NOMO-1 treated with DMSO at 0.1 percent for 48 hours (cell line): Measurements from ENCODE around the gene VWA3B.
A peak's percentile ranks its signal among the peaks of the same experiment; 100 is the strongest.
"Not testable (repeated sequence)": the region's sequence is repeated elsewhere in the genome, so short reads cannot be mapped to it uniquely, and the experiment has no call there.

Source experiments
- DNase-seq: peaks from one replicate; lab custom pipeline; 2025; ENCODE audit not compliant: unreplicated experiment; lab: John Stamatoyannopoulos, UW

Gene VWA3B

GRCh38 chr2:98086491-98087446 is at the start of gene VWA3B:
VWA3B (plus strand) TSS chr2:98087167; CDS start chr2:98093093, 5,926 bp downstream.
- peak; percentile 52 for DNase-seq

DNA sequence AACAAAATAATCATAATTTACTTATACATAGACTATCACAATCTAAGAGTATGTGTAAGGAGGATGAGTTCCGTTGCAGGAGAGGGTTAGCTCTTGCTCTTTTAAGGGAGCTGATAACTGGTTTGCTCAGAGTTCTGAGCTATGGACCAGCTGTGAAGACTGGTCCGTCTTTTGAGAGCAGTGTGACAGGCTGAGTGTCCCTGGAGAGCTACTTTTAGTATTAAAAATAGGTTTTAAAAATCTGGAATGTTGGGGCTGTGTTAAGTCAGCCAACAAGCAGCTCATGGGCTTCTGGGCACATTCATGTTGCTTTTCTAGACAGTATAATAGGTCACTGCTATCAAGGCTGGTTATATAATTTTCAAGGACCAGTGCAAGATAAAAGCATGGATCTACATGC is 49.8 kb upstream of the VWA3B start:
- DNase-seq, result no peak

DNA sequence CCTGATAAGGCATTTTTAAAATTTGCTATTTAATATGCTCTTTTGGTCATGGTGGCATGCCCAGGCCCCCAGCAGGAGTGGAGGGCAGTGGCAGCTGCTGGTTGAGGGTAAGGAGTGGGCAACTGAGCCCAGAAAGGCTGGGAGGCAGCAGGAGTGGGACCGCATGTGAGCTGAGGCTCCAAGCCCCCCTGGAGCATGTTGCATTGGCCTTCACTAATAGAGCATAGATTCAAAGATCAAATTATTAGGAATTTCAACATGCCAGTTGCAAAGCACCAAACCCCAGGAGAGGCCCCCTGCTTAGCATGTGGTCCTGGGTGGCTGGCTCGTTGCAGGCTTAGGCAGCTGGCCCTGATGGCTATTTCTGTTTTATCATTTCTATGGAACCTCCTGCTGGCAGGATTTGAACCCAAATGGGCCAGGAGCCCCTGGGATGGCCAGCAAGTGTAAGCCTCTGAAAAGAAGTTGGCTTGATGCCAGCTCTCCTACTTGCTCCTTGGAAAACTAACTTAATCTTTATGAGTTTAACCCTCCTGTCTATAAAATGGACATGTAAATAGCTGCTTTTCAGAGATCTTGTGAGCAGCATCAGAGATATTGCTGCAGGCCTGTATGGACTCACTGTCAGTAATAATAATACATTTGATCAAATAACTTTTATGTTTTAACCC is 49.2 kb upstream of the VWA3B start:
- no peak for DNase-seq

DNA sequence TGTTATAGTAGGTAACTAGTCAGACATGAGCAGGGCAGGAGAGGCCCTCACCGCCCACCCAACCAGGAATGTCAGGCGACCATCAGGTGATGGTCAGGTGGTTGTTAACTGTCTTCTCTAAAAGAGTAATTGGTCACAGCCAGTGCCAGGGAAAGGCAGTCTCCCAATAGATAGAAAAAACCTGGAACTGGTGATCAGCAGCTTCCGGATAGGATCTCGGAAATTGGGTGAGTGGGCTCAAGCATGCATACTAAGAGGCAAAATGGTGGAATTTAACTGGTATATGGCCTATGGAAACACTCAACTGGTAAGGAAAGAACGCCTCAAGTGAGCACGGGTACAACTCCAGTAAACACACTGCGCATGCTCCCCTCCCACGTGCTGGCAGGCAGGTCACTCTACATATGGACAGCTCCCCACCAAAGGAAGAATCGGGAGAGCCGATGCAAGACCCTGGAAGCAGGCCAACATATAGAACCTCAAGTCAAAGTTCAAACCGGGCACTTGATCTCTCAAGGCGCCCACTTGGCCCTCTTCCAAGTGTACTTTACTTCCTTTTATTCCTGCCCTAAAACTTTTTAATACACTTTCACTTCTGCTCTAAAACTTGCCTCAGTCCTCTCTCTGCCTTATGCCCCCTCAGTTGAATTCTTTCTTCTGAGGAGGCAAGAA is 47.7 kb upstream of the VWA3B start:
- peak; percentile 94 for DNase-seq

GRCh38 chr2:98040331-98040939 is 46.5 kb upstream of the VWA3B start:
- DNase-seq, result no peak

DNA sequence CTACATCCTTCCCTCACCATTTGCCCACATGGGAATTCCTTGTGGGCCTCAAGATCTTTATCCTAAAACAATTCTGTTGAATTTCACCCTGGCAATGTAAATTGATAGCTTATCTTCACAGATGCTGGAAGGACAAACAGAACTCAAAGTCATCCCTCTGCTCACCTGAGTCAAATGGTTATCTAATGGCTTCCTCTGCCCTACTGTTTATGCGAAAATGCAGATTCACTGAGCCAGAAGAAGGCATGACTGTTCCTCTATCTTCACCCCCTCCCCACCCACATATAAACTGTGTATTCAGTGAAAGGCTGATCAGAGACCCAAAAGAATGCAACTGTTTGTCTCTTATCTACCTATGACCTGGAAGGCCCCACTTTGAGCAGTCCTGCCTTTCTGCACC is 43.9 kb upstream of the VWA3B start:
- no peak for DNase-seq

DNA sequence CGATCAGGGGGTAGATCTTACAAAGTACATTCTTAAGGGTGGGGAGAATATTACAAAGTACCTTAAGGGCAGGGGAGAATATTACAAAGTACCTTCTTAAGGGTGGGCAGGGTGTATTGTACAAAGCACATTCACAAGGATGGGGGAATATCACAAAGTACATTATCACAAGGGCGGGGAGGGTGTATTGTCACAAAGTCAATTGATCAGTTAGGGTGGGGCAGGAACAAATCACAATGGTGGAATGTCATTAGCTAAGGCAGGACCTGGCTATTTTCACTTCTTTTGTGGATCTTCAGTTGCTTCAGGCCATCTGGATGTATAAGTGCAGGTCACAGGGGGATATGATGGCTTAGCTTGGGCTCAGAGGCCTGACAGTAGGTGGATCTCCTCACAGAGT is 42.2 kb upstream of the VWA3B start:
- not testable (repeated sequence) for DNase-seq

- no peak for DNase-seq
These were observed 36.9 kb upstream of the VWA3B start for GRCh38 chr2:98050070-98050469.

DNA sequence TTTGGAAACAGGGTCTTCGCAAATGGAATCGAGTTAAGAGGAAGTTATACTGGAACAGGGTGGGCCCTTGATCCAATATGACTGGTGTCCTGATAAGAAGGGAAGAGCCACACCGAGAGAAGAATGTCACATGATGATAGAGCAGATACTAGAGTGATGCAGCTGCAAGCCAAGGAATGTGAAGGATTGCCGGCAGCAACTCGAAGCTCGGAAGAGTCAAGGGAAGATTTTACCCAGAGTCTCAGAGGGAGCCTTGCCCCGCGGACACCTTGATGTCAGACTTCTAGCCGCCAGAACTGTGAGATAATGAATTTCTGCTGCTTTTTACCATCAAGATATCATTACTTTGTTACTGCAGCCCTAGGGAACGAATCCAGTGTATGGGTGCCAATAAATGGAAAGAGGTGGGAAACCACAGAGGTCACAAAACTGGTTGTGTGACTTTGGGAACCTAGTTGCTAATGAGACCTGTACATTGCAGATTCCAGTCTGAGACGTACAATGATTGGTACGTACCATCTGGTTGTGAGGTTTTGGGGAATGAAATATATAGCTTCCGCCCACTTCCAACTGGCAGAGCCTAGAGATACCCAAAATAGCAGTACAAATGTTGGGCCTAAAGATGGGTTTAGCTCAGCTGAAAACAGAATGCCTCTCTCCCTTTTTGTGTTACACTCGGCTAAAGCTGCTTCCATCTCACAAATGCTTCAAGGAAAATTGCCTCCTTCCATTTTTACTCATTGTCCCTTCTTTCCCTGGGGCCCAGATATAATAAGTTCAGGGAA is 28.6 kb upstream of the VWA3B start:
- DNase-seq, result no peak

DNA sequence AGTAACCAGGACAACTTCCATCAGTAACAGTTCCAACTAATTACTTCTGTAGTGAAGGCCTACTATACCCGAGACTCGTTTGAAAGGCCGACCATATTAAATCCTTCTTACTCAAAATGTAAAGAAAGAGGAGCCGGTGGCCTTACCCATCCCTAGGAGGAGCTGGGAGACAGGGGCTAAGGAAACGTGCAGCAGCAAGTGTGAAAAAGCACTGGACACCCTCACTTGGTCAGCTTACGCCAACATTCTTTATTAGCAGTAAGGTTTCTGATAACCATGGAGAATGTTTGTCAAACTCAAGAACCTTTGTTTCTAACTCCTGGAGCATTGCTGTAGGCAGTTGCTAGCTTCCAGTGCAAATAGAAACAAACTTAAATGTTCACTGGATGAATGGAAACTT is 26.7 kb upstream of the VWA3B start:
- no peak for DNase-seq

DNA sequence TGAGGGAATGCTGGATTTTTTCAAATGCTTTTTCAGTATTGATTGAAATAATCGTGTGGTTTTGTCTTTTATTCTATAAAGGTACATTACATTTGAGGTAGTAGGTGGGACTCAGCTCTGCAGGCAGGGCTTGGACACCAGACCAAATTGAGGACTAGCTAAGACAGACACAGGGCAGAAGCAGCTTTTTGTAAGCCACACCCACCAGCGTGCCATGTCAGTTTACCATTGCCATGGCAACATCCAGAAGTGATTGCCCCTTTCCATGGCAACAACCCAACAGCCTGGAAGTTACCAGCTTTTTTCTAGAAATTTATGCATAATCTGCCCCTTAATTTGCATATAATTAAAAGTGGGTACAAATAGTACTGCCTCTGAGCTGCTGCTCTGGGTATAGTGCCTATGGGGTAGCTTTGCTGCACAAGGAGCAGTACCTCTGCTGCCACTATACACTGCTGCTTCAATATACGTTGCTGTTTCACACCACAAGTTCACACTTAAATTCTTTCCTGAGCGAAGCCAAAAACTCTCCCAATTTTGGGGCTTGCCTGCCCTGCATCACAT is 23.6 kb upstream of the VWA3B start:
- no peak for DNase-seq

DNA sequence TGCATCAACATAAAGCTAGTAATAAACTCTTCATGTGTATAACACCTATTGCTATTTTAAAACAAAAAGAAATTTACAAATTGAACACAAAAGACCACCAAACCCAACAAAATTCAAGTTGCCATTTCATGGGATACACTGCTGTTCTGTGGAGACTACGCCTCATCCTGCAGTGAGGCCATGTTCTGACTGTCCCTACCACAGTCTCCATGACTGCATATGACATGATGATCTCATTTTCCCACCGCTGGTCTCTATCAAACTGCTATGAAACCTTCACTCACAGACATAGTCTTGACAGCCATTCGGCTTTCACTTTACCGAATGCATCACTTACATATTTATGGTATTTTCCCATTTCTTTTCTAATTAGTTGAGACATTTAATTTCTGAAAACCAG is 21.2 kb upstream of the VWA3B start:
- no peak for DNase-seq

DNA sequence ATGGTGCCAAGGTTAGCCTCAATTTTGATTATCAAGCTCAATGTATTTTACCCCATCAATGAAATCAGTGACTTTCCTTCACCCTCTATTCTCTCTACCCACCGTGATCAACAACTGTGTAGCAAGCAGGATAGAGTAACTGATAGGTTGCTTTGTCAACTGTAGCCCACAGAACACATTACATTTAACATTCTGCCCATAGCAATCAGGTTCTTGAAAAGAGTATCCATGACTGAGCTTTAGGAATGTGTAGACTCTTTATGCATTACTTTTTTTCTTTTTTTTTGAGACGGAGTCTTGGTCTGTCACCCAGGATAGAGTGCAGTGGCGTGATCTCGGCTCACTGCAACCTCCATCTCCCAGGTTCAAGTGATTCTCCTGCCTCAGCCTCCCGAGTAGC is 19.8 kb upstream of the VWA3B start:
- no peak for DNase-seq

GRCh38 chr2:98070081-98070480 is 16.9 kb upstream of the VWA3B start:
- peak; percentile 18 for DNase-seq

DNA sequence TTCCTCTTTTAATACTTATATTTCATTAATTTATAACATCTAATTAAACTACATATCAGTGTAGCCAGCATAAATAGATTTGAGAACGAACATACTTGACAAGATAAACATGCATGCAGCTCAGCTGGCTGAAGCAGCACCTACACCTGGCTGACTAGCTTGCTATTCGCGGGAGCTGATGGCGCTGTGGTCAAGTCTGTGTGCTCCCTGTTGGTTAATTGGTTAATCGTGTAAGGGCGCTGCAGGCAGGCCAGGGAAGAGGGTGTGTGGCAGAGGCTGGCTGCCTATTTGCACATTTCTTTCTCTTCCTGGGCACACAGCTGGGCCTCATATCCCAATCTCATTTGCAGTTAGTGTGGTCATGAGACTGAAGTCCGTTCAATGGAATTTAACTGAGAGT is 14.5 kb upstream of the VWA3B start:
- no peak for DNase-seq

- peak; percentile 47 for DNase-seq
These were observed 8.3 kb upstream of the VWA3B start for GRCh38 chr2:98078701-98079100.

DNA sequence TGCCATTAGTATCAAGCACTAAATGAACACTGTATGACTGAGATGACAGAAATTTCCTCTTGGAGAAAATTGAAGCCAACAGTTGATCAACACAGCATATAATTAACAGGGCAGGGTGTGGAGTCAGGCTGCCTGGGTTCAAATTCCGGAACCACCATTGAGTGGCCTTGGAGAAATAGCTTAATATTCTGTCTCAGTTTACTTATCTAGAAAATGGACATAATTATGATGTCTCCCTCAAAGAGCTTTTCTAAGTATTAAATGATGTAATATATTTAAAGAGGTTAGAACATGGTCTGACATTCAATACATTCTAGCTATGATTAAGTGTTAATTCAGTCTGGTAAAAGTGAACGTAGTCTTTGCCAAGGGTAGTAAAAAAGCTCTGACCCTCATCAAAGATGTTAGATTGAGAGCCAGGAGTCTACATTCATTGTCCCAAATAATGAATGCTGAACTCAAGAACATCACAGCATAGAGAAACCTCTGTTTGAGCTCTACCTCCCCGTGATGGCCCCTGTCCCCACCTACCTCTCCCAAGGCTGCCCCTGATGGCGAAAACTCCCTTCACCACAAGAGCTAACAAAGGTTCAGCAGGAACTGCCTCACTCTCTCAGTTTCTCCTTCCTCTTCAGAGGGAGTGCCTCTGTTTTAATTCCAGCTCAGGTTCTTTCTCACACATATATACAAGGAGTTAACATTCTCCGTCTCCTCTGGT is 2.7 kb upstream of the VWA3B start:
- peak; percentile 12 for DNase-seq

- no peak for DNase-seq
These were observed 2.1 kb upstream of the VWA3B start for GRCh38 chr2:98084869-98085238.

DNA sequence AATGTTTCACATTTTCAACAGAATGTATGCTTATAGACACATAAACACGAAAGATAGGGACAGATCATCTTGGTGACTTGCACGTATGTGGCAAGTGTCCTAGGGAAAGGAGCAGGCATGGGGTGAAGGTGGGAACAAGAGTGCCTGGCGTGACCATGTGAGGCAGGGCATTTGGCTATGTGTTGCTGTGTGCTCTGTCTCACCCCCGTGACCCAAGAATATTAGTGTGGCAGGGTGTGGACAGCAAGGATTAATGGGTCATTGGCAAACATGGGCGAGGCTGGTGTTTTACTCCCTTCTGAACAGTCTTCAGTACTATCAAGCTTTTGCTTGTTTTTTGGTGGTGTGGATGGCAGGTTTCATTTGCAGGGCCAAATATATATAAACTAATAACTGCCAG is 1.3 kb upstream of the VWA3B start:
- DNase-seq, result no peak
